ENCODE measurements around the gene PGAM5. TPM values are rescaled to one million over a fixed set of nuclear protein-coding genes. Genes with fewer than 3 reads are reported as not detected.

The PGAM5 gene
- total and polyA plus RNA-seq, 2 of the 13 experiments (the other 11 are each of a cell fraction or from before 2014, with no cell fraction given) = 18.0 to 77.9 TPM

- TF ChIP-seq REST (IDR thresholded peaks at IDR 0.05; ENCODE audit: borderline replicate concordance in 1 of 2, low read depth in 1 of 2, low read length in 2 of 2) = no peak
- TF ChIP-seq SALL2 (CRISPR knock-in tag; IDR thresholded peaks at IDR 0.05) = peak; percentile 93
- peak; percentile 56; the same call in 1 of the 2 replicates for TF ChIP-seq TAF1 (CRISPR knock-in tag; IDR thresholded peaks at IDR 0.05)
Observed at GRCh38 chr12:132687211-132688164, 23.2 kb upstream of the PGAM5 start, which contains the start of the genes POLE and PXMP2 (continued).

GRCh38 chr12:132689227-132689626 is 21.4 kb upstream of the PGAM5 start:
- in situ Hi-C loops (cut with HindIII; ENCODE audit: extremely low pct_ligation_motif_present, low pct_unique_long_range_greater_than_20kb) = no loop called here
- BruUV-seq (replicated peaks) = no TSS peak
- no peak for TF ChIP-seq GFI1 (CRISPR knock-in tag; IDR thresholded peaks at IDR 0.05; ENCODE audit: borderline replicate concordance)
- no peak for TF ChIP-seq ZNF292 (CRISPR knock-in tag; IDR thresholded peaks at IDR 0.05; ENCODE audit: borderline replicate concordance, low read depth)
- TF ChIP-seq ZFY (CRISPR knock-in tag; IDR thresholded peaks at IDR 0.05) = 0 out of 2 replicates have a peak, but pooled peaks have one; percentile 19
- TF ChIP-seq PLRG1 (conservative IDR thresholded peaks at IDR 0.05) = no peak
- no peak for TF ChIP-seq CTCF (CRISPR knock-in tag; IDR thresholded peaks at IDR 0.05)
- TF ChIP-seq RFXANK (CRISPR knock-in tag; IDR thresholded peaks at IDR 0.05) = no peak
- TF ChIP-seq ARID4A (CRISPR knock-in tag; IDR thresholded peaks at IDR 0.05; ENCODE audit: borderline replicate concordance) = peak; percentile 64; the same call in 1 of the 2 replicates
- no peak for TF ChIP-seq SP1 (IDR thresholded peaks at IDR 0.05)
- no peak for TF ChIP-seq SP1 (CRISPR knock-in tag; IDR thresholded peaks at IDR 0.05)

More at GRCh38 chr12:132689227-132689626, 21.4 kb upstream of the PGAM5 start:
- Histone ChIP-seq H3K9me3 (ENCODE audit: low read length) (no peaks in the 10 kb centered on the region), H3K4me3 (replicated peaks in 1 of 3; ENCODE audit: insufficient read depth in 1 of 3, low read depth in 2 of 3, low read length in 3 of 3) (peak overlapping the region; percentile 20 to 72 (median 62); a peak in 5 of 6 replicates), H3K4me2 (ENCODE audit: low read depth, low read length) (peak overlapping the region; percentile 91), H3K36me3 (replicated peaks in 1 of 2; ENCODE audit: control insufficient read depth in 1 of 2, insufficient read depth in 2 of 2, low read length in 2 of 2) (0 out of 5 replicates have a peak, but pooled peaks cover 0 to 8% of the 10 kb centered on the region in 2 experiments), H3K27ac (ENCODE audit: extremely low read length, insufficient read depth, low read length) (peak overlapping the region; percentile 48), H3K9ac (ENCODE audit: insufficient read depth, low read depth, low read length) (peak overlapping the region; percentile 60), H4K20me1 (ENCODE audit: insufficient read depth, low read length) (peaks cover 6% of the 10 kb centered on the region; the same call in 1 of the 2 replicates), H3K4me1 (ENCODE audit: insufficient read depth, low read length) (peaks cover 25% of the 10 kb centered on the region), H2AFZ (ENCODE audit: low read length) (no peak overlapping the region), H3K27me3 (ENCODE audit: control insufficient read depth in 1 of 2, insufficient read depth in 2 of 2, low read length in 2 of 2) (no peaks in the 10 kb centered on the region), H3K79me2 (ENCODE audit: insufficient read depth, low read length) (peaks cover 24% of the 10 kb centered on the region)
- 3% methylated on average over 18 of the region's 18 CpGs for WGBS (ENCODE audit: low lambda C conversion rate)
- ChIA-PET CTCF (ENCODE audit: low intra/inter-chr PET ratio, low total read pairs) (no interaction called here), POLR2A (no interaction called here)
- ATAC-seq (peak; percentile 35), FAIRE-seq (peak; percentile 61), DNase-seq (ENCODE audit: low spot score) (peak; percentile 44)
- intact Hi-C loops (cut with micrococcal nuclease; ENCODE audit: unreplicated experiment) = no loop called here
